Measurements from ENCODE around the gene C2CD2. TPM values are rescaled to one million over a fixed set of nuclear protein-coding genes. Genes with fewer than 3 reads are reported as not detected.

C2CD2 gene
- total and polyA plus RNA-seq, 2 of the 8 experiments (the other 6 are each of a cell fraction or from before 2014, with no cell fraction given), result 10.4 to 13.0 TPM

- H3K18ac ChIP-seq (ENCODE audit: extremely low read depth, low read length), result no peak overlapping the region
- no peak overlapping the region for H2BK20ac ChIP-seq (ENCODE audit: low read length)
- no peak overlapping the region for H2AK5ac ChIP-seq (ENCODE audit: low read depth, low read length)
- no peak overlapping the region for H3K4me2 ChIP-seq (ENCODE audit: insufficient read depth in 1 of 2, low read depth in 2 of 2, low read length in 2 of 2)
- H4K91ac ChIP-seq (replicated peaks; ENCODE audit: insufficient read length, low read length), result no peak overlapping the region
- H3K4ac ChIP-seq (replicated peaks; ENCODE audit: insufficient read length, low read depth, low read length), result no peak overlapping the region
- no peaks in the 10 kb centered on the region for H3K36me3 ChIP-seq (ENCODE audit: control insufficient read depth in 2 of 4, insufficient read depth in 4 of 4, low read length in 3 of 4)
- H4K5ac ChIP-seq (ENCODE audit: insufficient read length, low read depth, low read length), result no peak overlapping the region
- TF ChIP-seq NANOG (IDR thresholded peaks at IDR 0.05; ENCODE audit: insufficient read depth, low read depth, low read length, poor library complexity, severe bottlenecking) (no peak), CHD2 (IDR thresholded peaks at IDR 0.05; ENCODE audit: low read length) (no peak), RBBP5 (IDR thresholded peaks at IDR 0.05; ENCODE audit: borderline replicate concordance, low read depth, low read length) (no peak), POLR2A (IDR thresholded peaks at IDR 0.05; ENCODE audit: control extremely low read depth in 1 of 2, low read depth in 2 of 2, low read length in 2 of 2) (no peak), JUND (IDR thresholded peaks at IDR 0.05; ENCODE audit: low read length) (no peak), TAF1 (IDR thresholded peaks at IDR 0.05; ENCODE audit: low read depth, low read length) (no peak), MAX (IDR thresholded peaks at IDR 0.05) (no peak)
- H3K27me3 ChIP-seq (replicated peaks in 1 of 4; ENCODE audit: control insufficient read depth in 3 of 4, extremely low read depth in 1 of 4, insufficient read depth in 3 of 4, low read length in 3 of 4), result no peaks in the 10 kb centered on the region
- H3K4me1 ChIP-seq (replicated peaks in 1 of 4; ENCODE audit: control insufficient read depth in 3 of 4, insufficient read depth in 4 of 4, low read length in 3 of 4), result peaks cover 0 to 8% (median 0%) of the 10 kb centered on the region in 4 experiments; a peak in 2 of 7 replicates
- 94% methylated on average over 10 of the region's 10 CpGs; no CpG with 5 or more reads in 1 of the 2 experiments for WGBS, 2 experiments (ENCODE audit: extremely low coverage in 1 of 2, insufficient coverage in 1 of 2, insufficient read length in 1 of 2, insufficient replicate concordance in 2 of 2, low coverage in 1 of 2, low lambda C conversion rate in 2 of 2, missing lambda C conversion rate in 1 of 2)
- H4K20me1 ChIP-seq (replicated peaks in 1 of 2; ENCODE audit: control insufficient read depth in 1 of 2, insufficient read depth in 2 of 2, low read length in 2 of 2), result no peaks in the 10 kb centered on the region
- H3K56ac ChIP-seq (replicated peaks; ENCODE audit: insufficient read length, low read depth, low read length), result no peak overlapping the region
- FAIRE-seq (no peak), DNase-seq (ENCODE audit: low read depth in 1 of 2, low spot score in 2 of 2) (no peak)
- H3K27ac ChIP-seq (ENCODE audit: low read depth, low read length), result no peak overlapping the region
- peaks cover 0 to 9% of the 10 kb centered on the region in 2 experiments; a peak in 2 of 4 replicates for H3K79me2 ChIP-seq (ENCODE audit: control insufficient read depth in 1 of 2, insufficient read depth in 2 of 2, low read length in 2 of 2)
- ChIA-PET POLR2A (ENCODE audit: partially characterized antibody) (interaction anchor here (0.6 to 1.1 kb wide), 3 partner anchors 8 to 62 kb away, joined by 3 read pairs; no protein-coding TSS in a partner anchor), CTCF (ENCODE audit: partially characterized antibody) (interaction anchor here (0.6 to 1.3 kb wide), 4 partner anchors 8 to 202 kb away, joined by 3 to 8 read pairs (median 5); no protein-coding TSS in a partner anchor)
- no peak overlapping the region for H3K14ac ChIP-seq (ENCODE audit: insufficient read length)
- H3K23ac ChIP-seq (ENCODE audit: insufficient read length), result no peak overlapping the region
- H3K9me3 ChIP-seq (ENCODE audit: insufficient read depth in 2 of 2, low read depth in 1 of 2, low read length in 1 of 2), result no peaks in the 10 kb centered on the region
- H2BK120ac ChIP-seq (replicated peaks; ENCODE audit: low read depth, low read length), result no peak overlapping the region
- H4K8ac ChIP-seq (ENCODE audit: extremely low read depth, insufficient read depth, low read length), result no peak overlapping the region
- no peak overlapping the region for H2AFZ ChIP-seq (ENCODE audit: low read length)
- H3K4me3 ChIP-seq (ENCODE audit: extremely low read depth in 1 of 4, insufficient read depth in 2 of 4, low read depth in 3 of 4, low read length in 4 of 4), result no peak overlapping the region
- no peaks in the 10 kb centered on the region for H3K23me2 ChIP-seq (ENCODE audit: low read depth, low read length)
- H2BK5ac ChIP-seq (ENCODE audit: low read depth, low read length), result no peak overlapping the region
- no peaks in the 10 kb centered on the region; the same call in none of the 2 replicates for H3K79me1 ChIP-seq (ENCODE audit: low read depth, low read length)
- H2BK12ac ChIP-seq (ENCODE audit: low read depth, low read length), result no peak overlapping the region
- H2BK15ac ChIP-seq (ENCODE audit: low read length), result no peak overlapping the region
- H3K9ac ChIP-seq (replicated peaks in 1 of 4; ENCODE audit: extremely low read depth in 1 of 4, low read depth in 3 of 4, low read length in 3 of 4), result no peak overlapping the region
Observed at GRCh38 chr21:41943851-41944250, 10.0 kb downstream of the C2CD2 start.
